HG03342 (cell line): ENCODE results near the gene SAP30.

Experiments used
- ATAC-seq: cut with Tn5 transposase; IDR thresholded peaks from one replicate; pipeline ENCODE4 v1.9.1; 2021; ENCODE audit warnings: mild to moderate bottlenecking, moderate library complexity; ENCODE audit not compliant: unreplicated experiment

SAP30 gene

GRCh38 chr4:173413036-173413435 is 42.3 kb downstream of the SAP30 start:
- ATAC-seq, result no peak

DNA sequence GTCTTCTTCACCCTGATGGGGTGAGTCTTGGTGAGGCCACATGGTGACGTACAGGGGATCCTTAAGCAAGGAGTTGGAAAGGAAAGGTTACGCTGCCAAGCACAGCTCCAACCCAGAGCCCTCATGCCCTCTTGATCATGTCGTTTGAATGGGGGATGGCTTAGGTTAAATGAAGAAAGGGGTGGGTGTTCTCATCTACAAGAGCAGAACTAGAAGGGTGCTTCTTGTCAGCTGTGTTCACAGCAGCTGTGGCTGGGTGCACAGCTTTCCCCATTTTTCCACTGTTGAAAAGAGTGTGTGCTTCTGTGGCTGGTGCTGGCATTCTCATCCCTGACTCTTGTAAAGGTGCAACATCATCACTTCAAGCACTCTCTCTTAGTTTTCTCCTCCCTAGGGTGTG is 43.7 kb downstream of the SAP30 start:
- no peak for ATAC-seq

DNA sequence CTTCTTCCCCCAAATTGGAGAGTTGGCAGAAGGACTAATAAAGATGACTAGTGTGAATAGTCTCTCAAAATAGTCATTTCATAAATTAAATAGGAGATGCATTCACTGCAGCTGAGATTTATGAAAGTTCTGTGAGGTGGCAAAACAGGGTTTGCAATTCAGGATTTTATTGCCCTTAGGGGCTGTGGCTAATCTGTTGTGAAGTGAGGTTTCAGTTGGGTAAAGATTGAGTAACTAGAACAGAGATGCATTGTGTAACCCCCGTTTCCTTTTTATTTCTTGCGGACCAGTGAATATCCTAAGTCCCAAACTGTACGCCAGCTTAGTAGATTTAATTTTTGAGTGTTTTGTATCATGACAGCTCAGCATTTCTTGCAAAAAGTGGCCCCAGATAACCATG is 44.3 kb downstream of the SAP30 start:
- ATAC-seq, result no peak

DNA sequence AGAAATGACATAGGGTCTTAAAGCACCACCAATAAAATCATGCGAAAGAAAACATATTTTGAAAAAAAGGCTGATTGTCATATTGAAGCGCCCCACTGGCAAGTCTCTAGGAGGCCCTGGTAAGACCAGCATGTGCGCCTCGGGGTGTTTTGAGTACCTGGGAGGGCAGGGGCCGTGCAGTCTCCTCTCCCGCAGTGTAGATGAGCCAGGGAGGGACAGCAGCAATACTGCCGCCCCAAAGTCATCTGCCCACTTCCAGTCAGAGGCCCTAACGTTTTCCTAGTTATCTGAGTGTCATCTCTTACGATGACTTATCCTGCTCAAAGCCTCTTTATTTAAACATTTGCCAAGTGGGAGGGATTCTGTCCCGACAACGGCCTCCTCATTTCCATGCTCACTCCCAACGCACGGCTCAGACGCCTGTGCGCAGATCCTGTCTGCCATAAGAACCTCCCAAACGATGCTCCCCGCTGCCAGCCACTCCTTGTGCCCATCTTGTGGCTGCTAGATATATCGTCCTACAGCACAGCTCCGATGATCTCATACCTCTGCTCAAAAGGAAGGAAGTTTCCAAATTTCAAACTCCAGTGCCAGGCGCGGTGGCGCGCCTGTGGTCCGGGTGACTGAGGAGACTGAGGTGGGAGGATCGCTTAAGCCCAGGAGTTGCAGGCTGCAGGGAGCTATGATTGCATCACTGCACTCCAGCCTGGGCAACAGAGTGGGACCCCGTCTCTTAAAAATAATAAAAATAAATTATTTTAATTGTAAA is 45.3 kb downstream of the SAP30 start:
- no peak for ATAC-seq

DNA sequence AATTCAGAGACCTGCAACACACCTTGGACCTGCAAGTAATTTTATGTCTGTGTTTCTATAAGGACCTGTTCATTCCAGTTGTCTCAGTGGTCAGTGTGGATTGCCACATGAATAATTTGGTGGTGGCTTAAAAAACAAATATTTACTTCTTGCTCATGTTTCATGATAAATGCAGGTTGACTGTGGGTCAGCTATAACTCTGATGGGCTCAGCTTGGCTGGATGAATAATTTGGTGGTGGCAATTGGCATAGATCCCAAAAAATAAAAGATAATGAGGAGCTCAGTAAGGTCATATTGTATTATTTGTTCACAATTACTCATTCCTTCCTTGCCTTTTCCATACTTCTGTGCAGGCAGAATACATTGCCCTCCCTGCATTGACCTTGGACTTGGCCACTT is 47.1 kb downstream of the SAP30 start:
- ATAC-seq, result no peak

DNA sequence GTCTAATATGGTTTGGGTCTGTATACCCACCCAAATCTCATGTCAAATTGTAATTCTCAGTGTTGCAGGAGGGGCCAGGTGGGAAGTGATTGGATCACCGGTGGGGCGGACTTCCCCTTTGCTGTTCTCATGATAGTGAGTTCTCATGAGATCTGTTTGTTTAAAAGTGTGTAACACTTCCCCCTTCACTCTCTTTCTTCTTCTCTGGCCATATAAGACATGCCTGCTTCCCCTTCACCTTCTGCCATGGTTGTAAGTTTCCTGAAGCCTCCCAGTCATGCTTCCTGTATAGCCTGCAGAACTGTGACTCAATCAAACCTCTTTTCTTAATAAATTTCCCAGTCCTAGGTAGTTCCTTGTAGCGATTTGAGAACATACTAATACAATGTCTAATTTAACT is 47.9 kb downstream of the SAP30 start:
- no peak for ATAC-seq

DNA sequence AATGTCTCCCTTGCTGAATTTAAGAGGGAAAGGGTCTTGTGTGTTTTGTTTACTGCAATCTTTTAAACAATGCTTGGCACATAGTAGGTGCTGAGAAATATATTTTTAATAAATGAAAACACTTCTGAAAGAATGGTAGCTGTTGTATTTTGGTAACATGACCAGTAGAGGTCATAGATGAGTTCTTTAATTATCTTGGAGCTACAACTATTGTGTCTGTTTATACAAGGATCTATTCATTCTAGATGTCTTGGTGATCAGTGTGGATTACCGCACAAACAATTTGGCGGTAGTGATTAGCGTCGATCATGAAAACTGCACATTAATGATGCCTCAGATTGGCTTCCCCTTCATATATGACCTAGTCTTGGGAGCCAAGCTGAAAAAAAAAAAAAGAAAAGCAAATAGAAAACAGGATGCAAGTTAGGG is 49.6 kb downstream of the SAP30 start:
- no peak for ATAC-seq

GRCh38 chr4:173420801-173421200 is 50.0 kb downstream of the SAP30 start:
- ATAC-seq, result no peak

DNA sequence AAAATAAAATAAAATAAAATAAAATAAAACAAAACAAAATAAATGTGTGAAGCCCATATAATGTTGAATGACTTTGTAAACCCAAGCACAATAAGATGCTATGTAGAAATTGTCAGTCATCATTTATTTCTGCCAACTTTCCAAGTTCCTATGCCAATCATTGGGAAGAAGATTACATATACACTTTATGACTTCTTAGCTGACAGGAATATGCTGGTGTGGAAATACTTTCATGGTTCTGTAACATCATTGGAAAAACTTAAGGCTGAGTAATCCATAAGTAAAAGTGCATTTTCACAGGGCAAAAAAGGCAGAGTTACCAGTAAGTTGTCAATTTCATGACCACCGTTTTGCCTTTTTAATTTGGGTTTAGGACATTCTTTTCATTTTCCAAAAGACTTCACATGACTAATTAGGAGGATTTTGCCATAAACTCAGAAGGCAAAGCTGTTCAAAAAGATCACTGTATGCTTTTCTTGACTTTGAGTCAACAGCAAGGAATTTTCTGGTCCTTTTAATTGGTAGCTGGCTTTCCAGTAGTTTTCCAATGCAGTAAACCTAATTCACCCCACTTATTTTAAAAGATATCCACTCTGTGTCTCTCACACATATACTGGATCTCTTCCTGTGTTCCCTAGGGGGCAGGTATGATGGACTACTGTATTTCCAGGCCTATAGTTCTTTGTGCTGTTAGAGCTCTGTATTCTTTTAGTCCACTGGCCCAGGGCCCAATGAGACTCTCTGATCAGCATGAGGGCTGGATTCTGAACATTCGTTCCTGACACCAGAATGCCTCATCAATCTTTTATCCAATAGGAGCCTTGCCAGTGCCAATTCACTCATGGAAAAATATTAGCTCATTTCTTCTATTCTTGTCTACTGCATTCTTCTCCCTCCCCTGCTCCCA is 54.4 kb downstream of the SAP30 start:
- ATAC-seq, result no peak

- ATAC-seq, result no peak
Measured at GRCh38 chr4:173426064-173426463, 55.3 kb downstream of the SAP30 start.
